ENCODE measurements around the gene KIFC3. TPM values are rescaled to one million over a fixed set of nuclear protein-coding genes. Genes with fewer than 3 reads are reported as not detected.
A peak's percentile ranks its signal among the peaks of the same experiment; 100 is the strongest.
"Not testable (repeated sequence)": the region's sequence is repeated elsewhere in the genome, so short reads cannot be mapped to it uniquely, and the experiment has no call there.

KIFC3 gene
- total RNA-seq, 2 donors from 2014 or later: 0.82 to 1.2 TPM

DNA sequence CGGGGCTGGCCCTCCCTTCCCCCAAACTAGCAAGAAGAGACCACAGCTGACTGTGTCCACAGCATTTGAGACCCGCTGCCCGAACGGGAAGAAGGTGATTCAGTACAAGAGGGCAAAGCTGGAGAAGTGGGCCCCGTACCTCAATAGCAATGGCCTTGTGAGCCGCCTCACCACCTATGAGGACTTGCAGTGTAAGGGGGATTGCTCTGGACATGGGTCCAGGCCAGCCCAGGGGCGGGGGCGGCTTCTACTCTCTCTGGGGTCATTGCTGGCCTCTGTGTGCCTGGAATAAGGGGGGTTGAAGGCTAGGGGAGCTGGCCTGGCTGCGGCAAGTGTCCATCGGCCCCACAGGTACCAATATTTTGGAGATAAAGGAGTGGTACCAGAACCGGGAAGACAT lies 79.6 kb downstream of the KIFC3 start:
- no peaks in the 10 kb centered on the region for H3K27me3 Mint-ChIP-seq
- H3K27ac Mint-ChIP-seq: no peak overlapping the region
- no peak overlapping the region for H3K4me3 Mint-ChIP-seq
- no peak for ATAC-seq (replicated peaks)
- H3K36me3 Mint-ChIP-seq (ENCODE audit: low read depth): no peaks in the 10 kb centered on the region
- H3K4me1 Mint-ChIP-seq: no peaks in the 10 kb centered on the region
- no peaks in the 10 kb centered on the region for H3K9me3 Mint-ChIP-seq

DNA sequence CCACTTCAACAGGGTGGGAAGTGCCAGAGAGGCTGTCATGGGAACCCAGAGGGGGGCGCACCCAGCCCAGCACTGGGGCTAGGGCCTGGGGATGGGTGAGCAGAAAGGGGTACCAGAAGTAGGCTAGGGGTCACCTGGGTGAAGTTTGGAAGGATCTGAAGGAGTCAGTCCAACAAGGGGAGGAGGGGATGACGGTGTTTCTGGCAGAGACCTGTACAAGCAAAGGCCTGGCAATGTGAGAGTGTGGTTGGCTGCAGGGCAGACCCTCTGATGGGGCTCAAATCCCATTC lies 80.1 kb downstream of the KIFC3 start:
- Mint-ChIP-seq H3K36me3 (ENCODE audit: low read depth) (no peaks in the 10 kb centered on the region), H3K4me1 (no peaks in the 10 kb centered on the region)

DNA sequence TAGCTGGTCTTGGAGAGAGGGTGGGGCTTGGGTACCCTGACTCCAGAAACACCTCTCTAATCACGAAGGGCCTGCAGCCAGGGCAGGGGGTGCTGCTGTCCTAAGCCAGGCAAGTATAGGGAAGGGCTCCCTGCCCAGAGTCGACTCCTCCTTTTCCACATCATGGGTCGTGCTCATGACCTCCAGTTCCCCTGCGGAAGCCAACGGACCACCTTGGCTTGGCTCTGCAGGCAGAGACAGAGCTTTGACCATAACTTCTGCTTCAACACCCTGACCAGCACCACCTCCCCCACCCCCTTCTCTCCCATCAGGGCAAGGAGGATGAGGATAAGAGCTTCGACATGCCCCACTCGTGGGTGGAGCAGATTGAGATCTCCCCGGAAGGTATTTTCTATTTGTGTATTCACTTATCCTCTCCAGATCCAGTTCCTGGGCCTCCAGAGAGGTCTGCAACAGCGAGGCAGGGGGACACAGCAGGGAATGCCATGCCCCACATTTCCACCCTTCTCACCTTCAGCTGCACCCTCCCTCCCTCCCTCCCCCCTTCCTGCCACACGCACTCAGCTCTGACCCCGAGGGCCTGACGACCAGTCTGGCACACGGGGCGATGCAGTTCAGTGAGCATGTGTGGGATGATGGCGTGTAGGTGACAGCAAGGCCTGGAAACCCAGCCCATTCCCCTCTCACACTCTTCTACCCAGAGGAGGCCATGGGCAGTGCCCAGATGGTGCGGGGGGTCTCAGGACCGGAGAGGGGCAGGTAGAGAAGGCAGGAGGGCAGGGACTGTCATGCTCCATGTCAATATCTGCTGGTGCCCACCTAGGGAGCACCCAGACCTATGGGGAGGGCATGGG lies 80.7 kb downstream of the KIFC3 start:
- H3K9me3 Mint-ChIP-seq: no peaks in the 10 kb centered on the region
- no peak overlapping the region for H3K27ac Mint-ChIP-seq
- no peak for ATAC-seq (replicated peaks)
- no peaks in the 10 kb centered on the region for H3K27me3 Mint-ChIP-seq
- no peak overlapping the region for H3K4me3 Mint-ChIP-seq
- H3K4me1 Mint-ChIP-seq: no peaks in the 10 kb centered on the region
- H3K36me3 Mint-ChIP-seq (ENCODE audit: low read depth): no peaks in the 10 kb centered on the region

More for the DNA sequence above, 80.1 kb downstream of the KIFC3 start:
- Mint-ChIP-seq H3K4me3 (no peak overlapping the region), H3K27me3 (no peaks in the 10 kb centered on the region), H3K9me3 (no peaks in the 10 kb centered on the region), H3K27ac (no peak overlapping the region)
- no peak for ATAC-seq (replicated peaks)

DNA sequence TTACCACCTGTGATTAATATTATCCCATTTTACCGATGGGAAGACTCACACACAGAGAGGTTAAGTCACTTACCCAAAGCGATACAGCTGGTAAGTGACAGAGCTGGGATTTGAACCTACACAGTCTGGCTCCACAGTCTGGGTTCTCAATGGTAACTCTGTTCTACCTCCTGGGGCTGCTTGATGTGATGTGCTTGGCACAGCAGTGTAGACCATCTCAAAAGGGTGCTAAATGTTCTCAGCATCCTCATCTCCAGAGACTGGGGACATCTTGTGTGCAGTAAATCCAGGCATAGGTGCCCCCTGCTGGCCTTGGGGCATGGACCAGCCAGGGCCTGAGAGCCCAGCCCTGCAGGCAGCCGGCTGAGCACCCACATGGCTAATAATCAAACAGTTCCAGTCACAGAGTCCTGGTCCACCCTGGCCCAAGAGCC lies 82.1 kb downstream of the KIFC3 start:
- peak; percentile 80 for ATAC-seq (replicated peaks)
- Mint-ChIP-seq H3K27ac (no peak overlapping the region), H3K9me3 (no peaks in the 10 kb centered on the region), H3K4me3 (no peak overlapping the region), H3K36me3 (ENCODE audit: low read depth) (no peaks in the 10 kb centered on the region), H3K4me1 (no peaks in the 10 kb centered on the region), H3K27me3 (no peaks in the 10 kb centered on the region)

DNA sequence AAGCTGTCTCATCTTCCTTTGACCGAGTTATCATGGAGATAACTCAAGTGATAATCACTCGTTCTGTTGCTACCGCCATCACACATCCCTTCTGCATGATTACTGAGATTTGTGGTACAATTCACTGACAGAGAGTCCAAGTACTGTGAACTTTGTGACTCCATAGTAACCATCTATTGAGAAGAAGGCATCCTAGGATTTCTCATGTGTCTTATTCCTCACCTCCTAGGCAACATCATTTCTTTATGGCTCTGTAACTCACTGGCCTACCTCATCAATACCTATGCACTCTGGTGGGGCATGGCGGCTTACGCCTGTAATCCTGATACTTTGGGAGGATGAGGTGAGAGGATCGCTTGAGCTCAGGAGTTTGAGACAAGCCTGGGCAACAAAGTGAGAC lies 88.2 kb downstream of the KIFC3 start:
- no peaks in the 10 kb centered on the region for H3K4me1 Mint-ChIP-seq
- no peak for ATAC-seq (replicated peaks)
- peaks cover 3% of the 10 kb centered on the region for H3K27me3 Mint-ChIP-seq
- no peak overlapping the region for H3K4me3 Mint-ChIP-seq
- H3K9me3 Mint-ChIP-seq: no peaks in the 10 kb centered on the region
- H3K27ac Mint-ChIP-seq: no peak overlapping the region
- no peaks in the 10 kb centered on the region for H3K36me3 Mint-ChIP-seq (ENCODE audit: low read depth)

DNA sequence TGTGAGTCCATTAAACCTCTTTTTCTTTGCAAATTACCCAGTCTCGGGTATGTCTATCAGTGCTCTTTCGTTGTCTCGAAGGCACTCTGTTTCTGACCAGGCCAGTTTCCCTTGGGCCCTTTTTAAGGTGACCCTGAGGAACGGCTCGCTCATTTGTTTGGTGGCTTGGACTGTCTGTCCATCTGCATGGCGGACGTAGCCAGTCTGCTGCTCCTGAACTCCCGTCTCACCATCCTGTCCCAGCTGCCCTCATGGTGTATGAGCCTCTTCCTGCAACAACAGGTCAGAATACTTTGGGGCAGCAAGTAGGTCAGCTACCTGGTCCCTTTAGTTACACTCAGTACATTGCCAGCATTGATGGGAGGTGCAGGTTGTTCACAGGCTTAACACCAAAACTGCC lies 88.7 kb downstream of the KIFC3 start:
- Mint-ChIP-seq H3K27ac (no peak overlapping the region), H3K9me3 (no peaks in the 10 kb centered on the region), H3K36me3 (ENCODE audit: low read depth) (no peaks in the 10 kb centered on the region), H3K27me3 (peaks cover 3% of the 10 kb centered on the region), H3K4me3 (no peak overlapping the region), H3K4me1 (no peaks in the 10 kb centered on the region)
- no peak for ATAC-seq (replicated peaks)

DNA sequence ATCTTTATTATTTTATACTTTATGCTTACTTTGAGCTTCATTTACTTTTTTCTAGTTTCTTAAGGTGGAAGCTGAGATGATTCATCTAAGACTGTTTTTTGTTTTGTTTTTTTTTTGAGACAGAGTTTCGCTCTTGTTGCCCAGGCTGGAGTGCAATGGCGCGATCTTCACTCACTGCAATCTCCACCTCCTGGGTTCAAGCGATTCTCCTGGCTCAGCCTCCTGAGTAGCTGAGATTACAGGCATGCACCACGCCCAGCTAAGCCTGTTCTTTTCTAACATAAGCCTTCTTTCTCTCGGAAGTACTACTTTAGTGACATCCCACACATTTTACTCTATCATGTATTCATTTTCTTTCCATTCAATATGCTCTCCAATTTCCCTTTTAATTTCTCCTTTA lies 89.7 kb downstream of the KIFC3 start:
- H3K36me3 Mint-ChIP-seq (ENCODE audit: low read depth); H3K9me3 Mint-ChIP-seq; ATAC-seq (replicated peaks); H3K4me3 Mint-ChIP-seq; H3K4me1 Mint-ChIP-seq; H3K27ac Mint-ChIP-seq: not testable (repeated sequence)
- H3K27me3 Mint-ChIP-seq: peaks cover 10% of the 10 kb centered on the region

DNA sequence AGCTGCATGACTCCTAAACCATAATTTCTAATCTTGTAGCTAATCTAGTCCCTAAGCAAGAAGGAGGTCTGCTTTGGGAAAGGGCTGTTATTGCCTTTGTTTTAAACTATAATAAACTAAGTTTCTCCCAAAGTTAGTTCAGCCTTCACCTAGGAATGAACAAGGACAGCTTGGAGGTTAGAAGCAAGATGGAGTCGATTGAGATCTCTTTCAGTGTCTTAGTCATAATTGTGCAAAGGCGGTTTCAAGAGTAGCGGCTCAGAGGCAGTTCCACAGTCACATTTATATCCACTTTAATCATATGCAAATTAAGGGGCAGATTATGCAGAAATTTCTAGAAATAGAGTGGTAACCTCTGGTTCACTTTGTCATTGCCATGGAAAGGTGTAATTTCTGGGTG lies 90.3 kb downstream of the KIFC3 start:
- H3K4me3 Mint-ChIP-seq: no peak overlapping the region
- H3K27me3 Mint-ChIP-seq: peaks cover 11% of the 10 kb centered on the region
- no peaks in the 10 kb centered on the region for H3K36me3 Mint-ChIP-seq (ENCODE audit: low read depth)
- H3K4me1 Mint-ChIP-seq: no peaks in the 10 kb centered on the region
- ATAC-seq (replicated peaks): peak; percentile 65
- no peak overlapping the region for H3K27ac Mint-ChIP-seq
- no peaks in the 10 kb centered on the region for H3K9me3 Mint-ChIP-seq

DNA sequence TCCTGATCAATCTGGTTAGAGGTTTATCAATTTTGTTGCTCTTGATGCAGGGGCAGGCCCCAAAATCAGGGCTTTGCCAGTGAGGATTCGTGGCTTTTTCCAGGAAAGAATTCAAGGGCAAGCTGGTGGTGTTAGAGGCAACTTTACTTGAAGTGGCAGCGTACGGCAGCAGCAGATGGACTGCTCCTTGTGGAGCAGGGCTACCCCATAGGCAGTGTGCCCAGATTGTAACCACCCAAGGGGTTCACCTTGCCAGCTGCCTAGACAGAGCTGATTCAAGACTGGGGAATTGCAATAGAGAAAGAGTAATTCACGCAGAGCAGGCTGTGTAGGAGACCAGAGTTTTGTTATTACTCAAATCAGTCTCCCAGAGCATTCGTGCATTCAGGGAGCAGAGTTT lies 90.9 kb downstream of the KIFC3 start:
- Mint-ChIP-seq H3K27ac (no peak overlapping the region), H3K36me3 (ENCODE audit: low read depth) (no peaks in the 10 kb centered on the region)

DNA sequence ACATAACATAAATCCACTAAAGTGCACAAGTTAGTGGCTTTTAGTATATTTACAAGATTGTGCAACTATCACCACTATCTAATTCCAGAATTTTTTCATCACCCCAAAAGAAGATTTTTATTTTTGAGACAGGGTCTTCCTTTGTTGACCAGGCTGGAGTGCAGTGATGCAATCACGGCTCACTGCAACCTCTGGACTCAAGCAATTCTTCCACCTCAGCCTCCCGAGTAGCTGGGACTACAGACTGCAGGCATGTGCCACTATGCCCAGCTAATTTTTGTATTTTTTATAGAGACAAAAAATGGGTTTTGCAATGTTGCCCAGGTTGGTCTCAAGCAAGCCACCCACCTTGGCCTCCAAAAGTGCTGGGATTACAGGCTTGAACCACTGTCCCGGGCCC lies 92.6 kb downstream of the KIFC3 start:
- no peak overlapping the region for H3K4me3 Mint-ChIP-seq
- no peaks in the 10 kb centered on the region for H3K4me1 Mint-ChIP-seq
- ATAC-seq (replicated peaks): no peak
- H3K27me3 Mint-ChIP-seq: peaks cover 15% of the 10 kb centered on the region
- no peaks in the 10 kb centered on the region for H3K36me3 Mint-ChIP-seq (ENCODE audit: low read depth)
- no peak overlapping the region for H3K27ac Mint-ChIP-seq
- H3K9me3 Mint-ChIP-seq: no peaks in the 10 kb centered on the region

More for the DNA sequence above, 90.9 kb downstream of the KIFC3 start:
- H3K9me3 Mint-ChIP-seq: no peaks in the 10 kb centered on the region
- peaks cover 15% of the 10 kb centered on the region for H3K27me3 Mint-ChIP-seq
- no peaks in the 10 kb centered on the region for H3K4me1 Mint-ChIP-seq
- no peak overlapping the region for H3K4me3 Mint-ChIP-seq
- no peak for ATAC-seq (replicated peaks)

Other genes with a start within 250 kb of the KIFC3 start
- gene ADGRG1, start 173.9 kb downstream of the KIFC3 start, total RNA-seq: 10 to 100 TPM; 10.7 to 34.3 TPM
- not detected for gene ADGRG3, start 134.2 kb downstream of the KIFC3 start, total RNA-seq
- not detected for gene DRC7, start 107.7 kb downstream of the KIFC3 start, total RNA-seq
- 10 to 100 TPM; 20.0 to 37.5 TPM for gene KATNB1, start 66.7 kb downstream of the KIFC3 start, total RNA-seq
- not detected for gene CNGB1, start 168.6 kb upstream of the KIFC3 start, total RNA-seq
- gene ZNF319, start 198.2 kb upstream of the KIFC3 start, total RNA-seq: 1 to 10 TPM; 3.9 to 5.5 TPM
- 10 to 100 TPM; 33.7 to 56.6 TPM for gene USB1, start 198.9 kb upstream of the KIFC3 start, total RNA-seq
- under 1 TPM; 0.19 to 0.29 TPM for gene MMP15, start 223.3 kb upstream of the KIFC3 start, total RNA-seq

All from activated T-helper 17 cell treated with anti-CD3 and anti-CD28 coated beads, Interleukin-2, amount 50 U/mL, for 72 hours (primary cell).